ENCODE measurements around the gene APC2. TPM values are rescaled to one million over a fixed set of nuclear protein-coding genes. Genes with fewer than 3 reads are reported as not detected.

APC2 gene
- total RNA-seq, 2 experiments from 2014 or later: 0.09 to 0.14 TPM

GRCh38 chr19:1469255-1470054 is 19.5 kb downstream of the APC2 start:
- POLR2A ChIA-PET: no interaction called here
- Mint-ChIP-seq H3K4me1 (peaks cover 5% of the 10 kb centered on the region), H3K9me3 (ENCODE audit: low read depth) (no peaks in the 10 kb centered on the region), H3K27ac (no peak overlapping the region), H3K27me3 (peaks cover 3% of the 10 kb centered on the region), H3K4me3 (peak overlapping the region; percentile 54), H3K36me3 (ENCODE audit: low read depth) (no peaks in the 10 kb centered on the region)
- DNase-seq: peak; percentile 57
- ATAC-seq: peak; percentile 23
- CTCF ChIA-PET: interaction anchor here (1.1 to 1.2 kb wide), 2 partner anchors 11 to 25 kb away, joined by 3 read pairs; no protein-coding TSS in a partner anchor
- intact Hi-C loops (cut with DNase I, micrococcal nuclease): loop anchor here (2.0 to 5.0 kb wide), 2 partner anchors 279 to 293 kb away; no protein-coding TSS in a partner anchor

GRCh38 chr19:1470055-1470304 is 20.1 kb downstream of the APC2 start:
- intact Hi-C loops (cut with DNase I, micrococcal nuclease): no loop called here
- Mint-ChIP-seq H3K27me3 (peaks cover 3% of the 10 kb centered on the region), H3K9me3 (ENCODE audit: low read depth) (no peaks in the 10 kb centered on the region), H3K4me3 (peak overlapping the region; percentile 54), H3K27ac (no peak overlapping the region), H3K4me1 (peaks cover 5% of the 10 kb centered on the region), H3K36me3 (ENCODE audit: low read depth) (no peaks in the 10 kb centered on the region)
- CTCF ChIA-PET: no interaction called here
- DNase-seq: no peak
- POLR2A ChIA-PET: no interaction called here
- no peak for ATAC-seq

GRCh38 chr19:1470305-1471009 is 20.5 kb downstream of the APC2 start:
- ATAC-seq: peak; percentile 67
- Mint-ChIP-seq H3K27me3 (peaks cover 3% of the 10 kb centered on the region), H3K4me1 (peaks cover 5% of the 10 kb centered on the region), H3K4me3 (peak overlapping the region; percentile 54), H3K36me3 (ENCODE audit: low read depth) (no peaks in the 10 kb centered on the region), H3K9me3 (ENCODE audit: low read depth) (no peaks in the 10 kb centered on the region), H3K27ac (no peak overlapping the region)
- intact Hi-C loops (cut with DNase I, micrococcal nuclease): loop anchor here in 1 of 2 experiments (1.0 kb wide), 1 partner anchor 25 kb away; no protein-coding TSS in a partner anchor
- ChIA-PET CTCF (no interaction called here), POLR2A (interaction anchor here (1.5 kb wide), 1 partner anchor 201 kb away, joined by 4 read pairs; the partner anchor contains the start of gene CIRBP)
- DNase-seq: peak; percentile 83

- Mint-ChIP-seq H3K4me1 (peaks cover 5% of the 10 kb centered on the region), H3K27ac (no peak overlapping the region), H3K9me3 (ENCODE audit: low read depth) (no peaks in the 10 kb centered on the region), H3K27me3 (peaks cover 3% of the 10 kb centered on the region), H3K4me3 (no peak overlapping the region), H3K36me3 (ENCODE audit: low read depth) (no peaks in the 10 kb centered on the region)
- ChIA-PET CTCF (interaction anchor here (0.6 to 1.2 kb wide), 2 partner anchors 27 to 124 kb away, joined by 4 read pairs; no protein-coding TSS in a partner anchor), POLR2A (interaction anchor here (1.5 kb wide), 1 partner anchor 202 kb away, joined by 4 read pairs; the partner anchor contains the start of gene CIRBP)
- DNase-seq (peak; percentile 45), ATAC-seq (no peak)
- intact Hi-C loops (cut with DNase I, micrococcal nuclease): loop anchor here in 1 of 2 experiments (1.0 kb wide), 1 partner anchor 26 kb away; no protein-coding TSS in a partner anchor
These were observed 21.1 kb downstream of the APC2 start for GRCh38 chr19:1471010-1471514.

GRCh38 chr19:1471515-1472160 is 21.7 kb downstream of the APC2 start:
- intact Hi-C loops (cut with DNase I, micrococcal nuclease): loop anchor here in 1 of 2 experiments (1.0 kb wide), 1 partner anchor 26 kb away; no protein-coding TSS in a partner anchor
- no peak for ATAC-seq
- H3K4me1 Mint-ChIP-seq: peaks cover 5% of the 10 kb centered on the region
- H3K9me3 Mint-ChIP-seq (ENCODE audit: low read depth): no peaks in the 10 kb centered on the region
- peak; percentile 48 for DNase-seq
- ChIA-PET POLR2A (interaction anchor here (1.5 kb wide), 1 partner anchor 203 kb away, joined by 4 read pairs; the partner anchor contains the start of gene CIRBP), CTCF (interaction anchor here (0.6 to 1.2 kb wide), 2 partner anchors 27 to 124 kb away, joined by 4 read pairs; no protein-coding TSS in a partner anchor)
- no peak overlapping the region for H3K4me3 Mint-ChIP-seq
- H3K27me3 Mint-ChIP-seq: peaks cover 2% of the 10 kb centered on the region
- no peak overlapping the region for H3K27ac Mint-ChIP-seq
- H3K36me3 Mint-ChIP-seq (ENCODE audit: low read depth): no peaks in the 10 kb centered on the region

GRCh38 chr19:1472231-1473084 is 22.5 kb downstream of the APC2 start:
- H3K9me3 Mint-ChIP-seq (ENCODE audit: low read depth): no peaks in the 10 kb centered on the region
- ChIA-PET POLR2A (interaction anchor here (0.6 to 1.5 kb wide), 2 partner anchors 203 to 382 kb away, joined by 3 to 4 read pairs; partner anchors contain the start of gene CIRBP), CTCF (interaction anchor here (0.8 to 2.1 kb wide), 3 partner anchors 28 to 33 kb away, joined by 3 to 7 read pairs (median 4); no protein-coding TSS in a partner anchor)
- intact Hi-C loops (cut with DNase I, micrococcal nuclease): no loop called here
- ATAC-seq: no peak
- H3K36me3 Mint-ChIP-seq (ENCODE audit: low read depth): peaks cover 4% of the 10 kb centered on the region
- DNase-seq: no peak
- H3K4me3 Mint-ChIP-seq: no peak overlapping the region
- H3K27me3 Mint-ChIP-seq: peaks cover 2% of the 10 kb centered on the region
- no peak overlapping the region for H3K27ac Mint-ChIP-seq
- H3K4me1 Mint-ChIP-seq: peaks cover 9% of the 10 kb centered on the region

- ATAC-seq (no peak), DNase-seq (no peak)
- H3K27ac Mint-ChIP-seq: no peak overlapping the region
- H3K27me3 Mint-ChIP-seq: peaks cover under 1% of the 10 kb centered on the region
- ChIA-PET CTCF (interaction anchor here (0.6 to 2.1 kb wide), 4 partner anchors 29 to 55 kb away, joined by 3 to 7 read pairs (median 4); no protein-coding TSS in a partner anchor), POLR2A (interaction anchor here (0.6 kb wide), 1 partner anchor 381 kb away, joined by 3 read pairs; no protein-coding TSS in a partner anchor)
- peaks cover 5% of the 10 kb centered on the region for H3K36me3 Mint-ChIP-seq (ENCODE audit: low read depth)
- no peaks in the 10 kb centered on the region for H3K9me3 Mint-ChIP-seq (ENCODE audit: low read depth)
- peaks cover 10% of the 10 kb centered on the region for H3K4me1 Mint-ChIP-seq
- H3K4me3 Mint-ChIP-seq: no peak overlapping the region
- intact Hi-C loops (cut with DNase I, micrococcal nuclease): no loop called here
These were observed 23.3 kb downstream of the APC2 start for GRCh38 chr19:1473085-1473851.

GRCh38 chr19:1474011-1474764 is 24.3 kb downstream of the APC2 start:
- Mint-ChIP-seq H3K4me3 (no peak overlapping the region), H3K36me3 (ENCODE audit: low read depth) (peaks cover 7% of the 10 kb centered on the region), H3K27me3 (no peaks in the 10 kb centered on the region), H3K9me3 (ENCODE audit: low read depth) (no peaks in the 10 kb centered on the region), H3K27ac (no peak overlapping the region), H3K4me1 (peaks cover 11% of the 10 kb centered on the region)
- intact Hi-C loops (cut with DNase I, micrococcal nuclease): no loop called here
- ATAC-seq (no peak), DNase-seq (no peak)
- POLR2A ChIA-PET: no interaction called here
- CTCF ChIA-PET: interaction anchor here (0.5 to 2.1 kb wide), 3 partner anchors 30 to 72 kb away, joined by 3 to 7 read pairs (median 4); no protein-coding TSS in a partner anchor

GRCh38 chr19:1474765-1475351 is 24.9 kb downstream of the APC2 start:
- H3K27ac Mint-ChIP-seq: no peak overlapping the region
- CTCF ChIA-PET: interaction anchor here (1.0 to 2.1 kb wide), 2 partner anchors 16 to 31 kb away, joined by 4 to 7 read pairs; partner anchors contain the start of gene REEP6
- H3K27me3 Mint-ChIP-seq: no peaks in the 10 kb centered on the region
- peaks cover 11% of the 10 kb centered on the region for H3K4me1 Mint-ChIP-seq
- intact Hi-C loops (cut with DNase I, micrococcal nuclease): loop anchor here in 1 of 2 experiments (5.0 kb wide), 1 partner anchor 33 kb away; no protein-coding TSS in a partner anchor
- no peak for ATAC-seq
- H3K9me3 Mint-ChIP-seq (ENCODE audit: low read depth): no peaks in the 10 kb centered on the region
- DNase-seq: no peak
- POLR2A ChIA-PET: no interaction called here
- H3K4me3 Mint-ChIP-seq: no peak overlapping the region
- H3K36me3 Mint-ChIP-seq (ENCODE audit: low read depth): peaks cover 7% of the 10 kb centered on the region
